Muscle of leg (tissue), 11 donors: ENCODE results near the gene GOLGA3. TPM values are rescaled to one million over a fixed set of nuclear protein-coding genes. Genes with fewer than 3 reads are reported as not detected.
A peak's percentile ranks its signal among the peaks of the same experiment; 100 is the strongest.

Source experiments
- DNase-seq: peaks from one replicate; pipeline ENCODE4 v3.0.0; 2013
- H3K27ac ChIP-seq: one replicate; pipeline ENCODE4 v1.5.1; 2013; ENCODE audit warnings: mild to moderate bottlenecking, low read length, control low read depth
- H3K27me3 ChIP-seq: one replicate; pipeline ENCODE4 v1.6.1; 2013; ENCODE audit warnings: low read length; ENCODE audit not compliant: control insufficient read depth, insufficient read depth
- H3K36me3 ChIP-seq: one replicate; pipeline ENCODE4 v1.6.1; 2013; ENCODE audit warnings: low read length; ENCODE audit not compliant: control insufficient read depth, insufficient read depth
- H3K4me1 ChIP-seq: one replicate; pipeline ENCODE4 v1.6.1; 2013; ENCODE audit warnings: low read length; ENCODE audit not compliant: control insufficient read depth, insufficient read depth
- H3K4me3 ChIP-seq: one replicate; pipeline ENCODE4 v1.5.1; 2013; ENCODE audit warnings: low read length, control low read depth
- H3K9me3 ChIP-seq: replicated peaks from 2 replicates; pipeline ENCODE4 v1.6.1; 2013; ENCODE audit warnings: low read depth, low read length; ENCODE audit not compliant: control insufficient read depth
- WGBS: methylation state at CpG from one replicate; pipeline ENCODE4 v1.1.5; 2013; ENCODE audit warnings: missing lambda C conversion rate; ENCODE audit not compliant: insufficient coverage; 5-methylcytosine and 5-hydroxymethylcytosine counted together
- polyA plus RNA-seq, 8 donors: library from polyadenylated mRNA; unstranded; fragments of 120-200 nt; gene quantifications; one replicate each; pipeline versions ENCODE4 v1.2.1 to v1.2.3, GENCODE V29; 2013; ENCODE audit warnings: inconsistent platforms in 1 of 8, low replicate concordance in 1 of 8; ENCODE audit not compliant: insufficient read length in 8 of 8, insufficient read depth in 1 of 8
- total RNA-seq: library from RNA; stranded (reverse); fragments of 120-200 nt; gene quantifications from one replicate; pipeline ENCODE4 v1.2.4, GENCODE V29; 2013

The GOLGA3 gene
- total and polyA plus RNA-seq, 9 donors: 31.3 to 57.9 (median 41.3) TPM

DNA sequence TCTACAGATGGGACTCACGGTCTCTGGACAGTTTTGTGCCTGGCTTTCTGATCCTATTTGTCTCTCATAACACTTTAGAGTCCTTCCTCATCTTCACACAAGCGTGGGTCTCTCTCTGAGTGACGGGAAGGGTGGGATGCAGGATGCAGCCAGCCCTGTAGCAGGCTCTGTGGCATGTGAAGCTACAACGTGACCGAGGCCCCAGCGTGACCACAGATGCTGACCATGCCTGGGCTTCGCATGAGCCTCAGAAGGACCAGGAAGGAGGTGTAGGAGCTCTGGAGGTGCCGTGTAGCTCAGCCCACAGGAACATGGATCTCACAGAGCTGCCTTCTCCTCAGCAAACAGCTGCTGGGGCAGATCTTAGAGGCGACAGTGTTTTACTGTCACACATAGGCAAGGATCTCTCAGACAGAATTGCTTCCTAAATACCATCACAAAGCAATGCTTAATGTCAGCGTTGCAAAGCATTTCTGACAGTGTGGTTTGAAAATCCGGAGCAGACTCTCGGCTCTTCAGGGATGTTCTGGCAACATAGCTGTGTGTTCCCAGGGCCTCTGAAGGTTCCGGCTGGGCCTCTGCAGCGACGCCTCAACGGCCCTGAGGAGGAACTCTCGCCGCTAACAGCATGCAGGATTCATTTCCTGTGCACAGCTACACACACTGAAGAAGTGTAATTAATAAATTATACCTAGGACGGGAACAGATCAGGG lies 88.9 kb downstream of the GOLGA3 start:
- H3K4me1 ChIP-seq: no peaks in the 10 kb centered on the region
- DNase-seq: no peak
- H3K27ac ChIP-seq: no peak overlapping the region
- 89% methylated on average over 12 of the region's 19 CpGs for WGBS
- no peaks in the 10 kb centered on the region for H3K9me3 ChIP-seq
- H3K27me3 ChIP-seq: no peaks in the 10 kb centered on the region
- peaks cover 79% of the 10 kb centered on the region for H3K36me3 ChIP-seq
- no peak overlapping the region for H3K4me3 ChIP-seq

DNA sequence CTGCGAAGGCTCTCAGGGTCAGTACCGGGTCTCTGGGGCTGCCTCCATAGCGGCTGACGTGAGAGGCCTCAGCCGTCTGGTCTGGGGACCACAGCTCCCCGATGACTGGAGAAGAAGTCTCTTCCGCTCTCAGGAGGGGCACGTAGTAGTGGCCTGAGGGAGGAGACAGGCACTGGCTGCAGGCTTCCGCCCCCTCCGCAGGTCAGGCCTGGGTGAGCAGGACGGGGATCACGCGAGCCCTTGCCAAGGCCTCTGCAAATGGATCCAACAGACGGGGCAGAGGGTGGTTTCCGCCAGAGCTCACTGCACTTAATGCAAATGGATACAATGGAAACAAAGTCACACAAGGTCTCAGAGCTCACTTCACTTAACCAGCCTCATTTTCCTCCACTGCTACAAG lies 91.8 kb downstream of the GOLGA3 start:
- H3K4me3 ChIP-seq: no peak overlapping the region
- no peaks in the 10 kb centered on the region for H3K27me3 ChIP-seq
- H3K36me3 ChIP-seq: peaks cover 79% of the 10 kb centered on the region
- H3K9me3 ChIP-seq: no peaks in the 10 kb centered on the region
- no peak overlapping the region for H3K27ac ChIP-seq
- H3K4me1 ChIP-seq: no peaks in the 10 kb centered on the region
- peak; percentile 14 for DNase-seq
- WGBS: 82% methylated on average over 10 of the region's 15 CpGs

DNA sequence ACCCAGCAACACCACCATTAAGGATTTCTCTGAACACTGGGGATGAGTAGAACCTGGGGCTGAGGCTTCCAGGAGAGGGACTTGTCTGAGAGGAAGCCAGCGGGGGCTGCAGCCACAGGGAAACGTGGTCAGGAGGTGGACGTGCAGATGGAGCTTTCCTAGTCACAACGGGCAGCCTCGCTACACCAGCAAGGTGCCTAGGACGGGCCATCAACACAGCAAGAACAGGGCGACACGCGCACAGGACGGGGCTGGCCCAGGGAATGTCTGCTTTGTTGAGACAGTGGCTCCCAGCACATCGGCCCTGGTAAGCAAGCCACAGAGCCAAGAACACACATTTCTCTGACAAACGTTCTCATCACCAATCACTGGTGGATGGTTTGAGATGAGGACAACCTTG lies 92.3 kb downstream of the GOLGA3 start:
- no peak for DNase-seq
- 89% methylated on average over 10 of the region's 12 CpGs for WGBS
- no peaks in the 10 kb centered on the region for H3K27me3 ChIP-seq
- H3K4me1 ChIP-seq: no peaks in the 10 kb centered on the region
- no peak overlapping the region for H3K27ac ChIP-seq
- H3K9me3 ChIP-seq: no peaks in the 10 kb centered on the region
- peaks cover 82% of the 10 kb centered on the region for H3K36me3 ChIP-seq
- no peak overlapping the region for H3K4me3 ChIP-seq

DNA sequence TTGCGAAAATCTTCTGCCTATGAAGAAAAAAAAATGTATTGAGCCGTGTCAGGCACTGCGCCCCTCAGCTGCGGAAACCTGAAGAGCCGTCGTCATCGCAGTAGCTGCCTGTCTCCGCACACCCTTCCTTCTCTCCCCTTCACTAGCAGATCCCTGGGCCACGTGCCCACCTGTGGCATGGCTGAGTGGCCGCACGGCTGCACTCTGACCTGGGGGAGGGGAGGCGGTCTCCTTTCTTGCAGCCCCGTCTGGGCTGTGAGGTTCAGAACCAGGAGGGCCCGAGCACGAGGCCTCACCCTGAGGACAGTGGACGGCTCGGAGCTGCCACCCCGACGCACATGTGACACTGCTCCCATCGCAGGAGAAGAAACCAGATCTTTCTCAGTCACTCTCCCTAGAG lies 93.2 kb downstream of the GOLGA3 start:
- Histone ChIP-seq H3K4me1 (no peaks in the 10 kb centered on the region), H3K27me3 (no peaks in the 10 kb centered on the region), H3K27ac (no peak overlapping the region), H3K9me3 (no peaks in the 10 kb centered on the region), H3K36me3 (peaks cover 81% of the 10 kb centered on the region), H3K4me3 (no peak overlapping the region)
- DNase-seq: no peak
- 73% methylated on average over 19 of the region's 20 CpGs for WGBS

DNA sequence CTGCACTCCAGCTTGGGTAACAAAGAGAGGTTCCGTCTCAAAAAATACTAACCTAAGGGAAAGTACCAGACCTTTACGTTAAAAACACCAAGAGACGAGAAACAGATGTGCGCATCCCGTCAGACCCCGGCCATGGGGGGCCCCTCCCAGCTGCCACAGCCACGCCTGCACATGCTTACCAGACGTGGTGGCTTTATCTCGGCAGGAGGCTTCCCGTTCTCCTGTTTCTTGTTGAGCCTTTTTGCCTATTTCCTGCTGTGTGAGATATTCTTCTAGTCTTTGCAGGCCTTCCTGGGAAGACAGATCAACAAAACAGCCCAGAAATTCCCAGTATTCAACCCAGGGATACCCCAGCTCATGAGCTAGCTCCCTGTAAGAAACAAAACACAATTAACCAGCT lies 94.5 kb downstream of the GOLGA3 start:
- no peak for DNase-seq
- no peak overlapping the region for H3K4me3 ChIP-seq
- no peaks in the 10 kb centered on the region for H3K4me1 ChIP-seq
- 65% methylated on average over 4 of the region's 10 CpGs for WGBS
- H3K27ac ChIP-seq: no peak overlapping the region
- no peaks in the 10 kb centered on the region for H3K9me3 ChIP-seq
- H3K27me3 ChIP-seq: no peaks in the 10 kb centered on the region
- peaks cover 81% of the 10 kb centered on the region for H3K36me3 ChIP-seq

DNA sequence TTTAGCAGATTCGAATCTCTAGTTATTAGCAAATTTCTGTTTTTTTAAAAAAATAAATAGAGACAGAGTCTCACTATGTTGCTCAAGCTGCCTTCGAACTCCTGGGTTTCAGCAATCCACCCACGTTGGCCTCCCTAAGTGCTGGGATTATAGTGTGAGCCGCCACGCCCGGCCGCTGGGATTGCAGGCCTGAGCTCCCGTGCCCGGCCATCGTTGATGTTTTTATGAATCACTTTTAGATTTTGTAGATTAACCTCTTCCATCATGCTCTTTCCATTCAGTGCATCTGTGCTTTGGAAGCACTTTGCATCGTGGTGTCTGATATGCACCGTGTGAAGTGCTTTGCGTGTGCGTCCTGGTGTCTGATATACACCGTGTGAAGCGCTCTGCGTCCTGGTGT lies 97.1 kb downstream of the GOLGA3 start:
- H3K9me3 ChIP-seq: no peaks in the 10 kb centered on the region
- no peaks in the 10 kb centered on the region for H3K4me1 ChIP-seq
- no peak overlapping the region for H3K27ac ChIP-seq
- H3K36me3 ChIP-seq: peaks cover 85% of the 10 kb centered on the region
- 87% methylated on average over 10 of the region's 17 CpGs for WGBS
- no peak for DNase-seq
- no peaks in the 10 kb centered on the region for H3K27me3 ChIP-seq
- H3K4me3 ChIP-seq: no peak overlapping the region

DNA sequence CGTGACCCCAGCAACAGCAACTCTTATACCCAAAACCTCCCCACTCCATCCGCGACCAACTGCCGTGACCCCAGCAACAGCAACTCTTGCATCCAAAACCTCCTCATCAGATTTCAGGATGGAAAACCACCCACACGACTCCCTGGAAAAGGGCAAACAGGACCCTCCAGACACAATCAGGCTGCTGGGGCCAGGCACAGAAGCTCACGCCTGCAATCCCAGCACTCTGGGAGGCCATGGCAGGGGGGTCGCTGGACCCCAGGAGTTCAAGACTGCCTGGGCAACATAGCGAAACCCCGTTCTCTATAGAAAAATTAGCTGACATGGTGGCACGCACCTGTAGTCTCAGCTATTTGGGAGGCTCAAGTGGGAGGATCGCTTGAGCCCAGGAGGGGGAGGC lies 98.3 kb downstream of the GOLGA3 start:
- DNase-seq: no peak
- Histone ChIP-seq H3K27ac (no peak overlapping the region), H3K9me3 (no peaks in the 10 kb centered on the region), H3K36me3 (peaks cover 84% of the 10 kb centered on the region), H3K4me1 (no peaks in the 10 kb centered on the region), H3K4me3 (no peak overlapping the region), H3K27me3 (no peaks in the 10 kb centered on the region)
- 90% methylated on average over 7 of the region's 11 CpGs for WGBS

DNA sequence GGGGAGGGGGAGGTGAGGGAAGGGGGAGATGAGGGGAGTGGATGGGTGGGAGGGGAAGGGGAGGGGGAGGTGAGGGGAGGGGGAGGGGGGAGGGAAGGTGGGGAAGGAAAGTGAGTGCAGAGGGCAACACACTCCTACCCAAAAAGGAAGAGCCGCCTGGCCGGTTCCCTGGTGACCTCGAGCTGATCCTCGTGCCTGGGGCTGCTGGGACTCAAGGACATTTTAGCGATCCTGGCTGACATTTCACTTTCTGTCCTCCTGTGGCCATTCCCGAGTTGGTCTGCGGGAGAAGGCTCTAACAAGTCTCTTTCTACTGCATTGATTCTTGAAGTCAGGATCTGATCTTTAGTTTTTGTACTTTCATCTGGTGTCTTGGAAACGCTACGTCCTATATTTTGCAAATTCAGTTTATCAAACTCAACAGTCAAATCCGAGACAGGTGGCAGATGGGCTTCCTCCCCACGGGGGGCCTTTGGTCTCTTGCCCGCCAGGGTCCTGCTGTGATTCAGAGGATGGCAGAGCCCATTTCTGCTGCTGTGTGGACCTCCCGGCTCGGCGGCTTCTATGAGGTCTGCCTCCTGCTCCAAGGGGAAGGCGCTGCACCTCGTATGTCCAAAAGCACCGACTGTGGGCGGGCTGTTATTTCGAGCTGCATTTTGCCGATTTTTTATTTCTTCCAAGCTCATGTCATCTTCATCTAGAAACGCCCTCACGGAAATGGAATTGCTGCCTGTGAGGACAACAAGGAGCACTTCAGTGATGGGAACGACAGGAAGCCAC lies 98.9 kb downstream of the GOLGA3 start:
- DNase-seq: no peak
- H3K9me3 ChIP-seq: no peaks in the 10 kb centered on the region
- H3K36me3 ChIP-seq: peaks cover 82% of the 10 kb centered on the region
- peaks cover 5% of the 10 kb centered on the region for H3K4me1 ChIP-seq
- no peaks in the 10 kb centered on the region for H3K27me3 ChIP-seq
- H3K4me3 ChIP-seq: no peak overlapping the region
- H3K27ac ChIP-seq: no peak overlapping the region
- WGBS: 78% methylated on average over 21 of the region's 24 CpGs

DNA sequence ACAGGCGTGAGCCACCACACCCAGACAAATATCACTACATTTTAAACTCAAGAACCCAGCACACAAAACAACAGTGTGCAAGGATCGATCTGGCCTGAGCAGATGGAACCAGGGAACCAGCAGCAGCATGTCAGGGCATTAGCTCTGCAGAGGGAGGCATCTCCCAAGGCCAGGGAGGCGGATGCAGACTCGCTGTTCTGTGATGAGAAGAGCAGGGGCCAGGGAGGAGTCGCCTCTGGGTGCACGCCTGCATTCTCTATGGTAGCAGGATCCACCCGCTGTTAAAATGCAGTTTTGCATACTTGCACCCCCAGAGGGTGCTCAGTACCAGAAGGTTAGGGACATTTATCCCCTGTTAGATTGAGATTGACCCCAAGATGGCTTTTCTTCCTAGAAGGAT lies 100.2 kb downstream of the GOLGA3 start:
- Histone ChIP-seq H3K4me1 (peaks cover 13% of the 10 kb centered on the region), H3K9me3 (no peaks in the 10 kb centered on the region), H3K27me3 (no peaks in the 10 kb centered on the region), H3K27ac (no peak overlapping the region), H3K36me3 (peaks cover 82% of the 10 kb centered on the region), H3K4me3 (no peak overlapping the region)
- DNase-seq: no peak
- WGBS: 92% methylated on average over 6 of the region's 7 CpGs

DNA sequence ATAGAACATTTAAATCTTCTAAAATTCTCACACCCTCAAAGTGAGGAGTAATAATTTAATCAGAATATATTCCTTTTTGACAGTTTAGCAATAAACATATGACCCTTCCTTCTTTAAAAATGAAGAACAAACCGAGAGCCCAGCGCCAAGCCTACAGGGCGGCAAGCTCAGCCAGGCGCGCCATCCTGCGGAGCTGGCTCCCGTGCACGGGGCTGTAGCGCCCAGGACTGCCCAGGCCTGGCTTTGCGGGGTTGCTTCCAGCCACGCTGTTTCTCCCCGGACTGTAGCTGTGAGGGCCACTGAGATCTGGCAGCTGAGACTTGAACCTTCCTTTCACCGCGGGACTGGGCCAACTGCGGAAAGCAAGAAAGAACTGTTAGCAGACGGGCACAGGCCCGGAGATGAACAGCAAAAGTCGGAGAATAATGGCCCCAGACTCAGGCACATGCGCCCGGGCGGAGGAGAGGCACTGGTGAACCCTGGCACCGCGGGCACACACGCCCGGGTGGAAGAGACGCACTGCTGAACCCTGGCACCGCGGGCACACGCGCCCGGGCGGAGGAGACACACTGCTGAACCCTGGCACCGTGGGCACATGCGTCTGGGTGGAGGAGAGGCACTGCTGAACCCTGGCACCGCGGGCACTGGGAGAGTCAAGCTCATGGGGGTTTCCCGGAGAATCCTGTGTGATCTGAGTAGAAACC lies 101.4 kb downstream of the GOLGA3 start:
- WGBS: 93% methylated on average over 35 of the region's 37 CpGs
- H3K9me3 ChIP-seq: no peaks in the 10 kb centered on the region
- H3K27me3 ChIP-seq: no peaks in the 10 kb centered on the region
- H3K4me1 ChIP-seq: peaks cover 13% of the 10 kb centered on the region
- H3K36me3 ChIP-seq: peaks cover 80% of the 10 kb centered on the region
- no peak for DNase-seq
- H3K27ac ChIP-seq: no peak overlapping the region
- no peak overlapping the region for H3K4me3 ChIP-seq
